GM12892 (cell line): ENCODE data around the gene NDUFB5.

ENCODE experiments used
- POLR2A ChIP-seq: IDR thresholded peaks from 2 replicates; pipeline ENCODE4 v1.6.1; 2011; ENCODE audit warnings: low read depth, low read length, control low read depth
- POLR2AphosphoS5 ChIP-seq: IDR thresholded peaks from 2 replicates; pipeline ENCODE4 v1.6.1; 2011; ENCODE audit warnings: low read depth, low read length, control low read depth
- TAF1 ChIP-seq: IDR thresholded peaks from 2 replicates; pipeline ENCODE4 v1.6.1; 2011; ENCODE audit warnings: low read depth, mild to moderate bottlenecking, control low read depth, low read length, borderline replicate concordance

GRCh38 chr3:179671309-179671708, 66.7 kb downstream of the NDUFB5 start:
- no peak for TF ChIP-seq POLR2AphosphoS5
- TF ChIP-seq TAF1, result no peak
- no peak for TF ChIP-seq POLR2A
